GM21367 (cell line): ENCODE data around the gene CEBPG.

Source experiments
- ATAC-seq: cut with Tn5 transposase; IDR thresholded peaks from one replicate; pipeline ENCODE4 v1.9.1; 2021; ENCODE audit not compliant: unreplicated experiment

CEBPG gene

GRCh38 chr19:33405553-33406461 is 32.3 kb downstream of the CEBPG start:
- ATAC-seq, result no peak

DNA sequence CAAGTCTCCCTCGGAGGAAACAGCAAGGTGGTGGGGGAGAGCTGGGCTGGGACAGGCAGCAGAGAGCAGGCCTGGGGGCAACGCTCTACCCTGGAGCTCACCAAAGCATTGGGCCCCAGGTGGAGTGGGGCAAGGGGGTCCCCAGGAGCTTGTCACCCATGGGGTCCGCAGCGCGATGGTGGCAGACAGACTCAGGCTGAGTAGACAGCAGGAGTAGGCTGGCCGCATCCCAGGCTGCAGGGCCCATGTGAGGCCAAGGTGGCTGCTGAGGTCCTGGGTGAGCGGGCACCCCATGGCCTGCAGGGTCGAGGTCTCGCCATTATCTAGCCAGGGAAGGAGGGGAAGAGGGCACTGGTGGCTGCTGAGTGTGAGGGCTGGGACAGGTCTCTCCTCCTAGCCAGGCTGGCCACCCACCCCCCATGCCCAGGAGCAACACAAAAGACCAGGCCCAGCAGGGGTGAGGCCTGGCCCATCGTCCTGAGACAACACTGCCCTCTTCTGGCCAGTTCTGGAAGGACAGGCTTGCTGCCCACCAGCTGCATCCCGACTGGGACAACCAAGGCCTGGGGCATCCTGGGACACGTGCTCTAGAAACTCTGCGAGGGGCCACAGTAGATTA is 33.1 kb downstream of the CEBPG start:
- ATAC-seq, result no peak

GRCh38 chr19:33407140-33407551 is 33.6 kb downstream of the CEBPG start:
- no peak for ATAC-seq

DNA sequence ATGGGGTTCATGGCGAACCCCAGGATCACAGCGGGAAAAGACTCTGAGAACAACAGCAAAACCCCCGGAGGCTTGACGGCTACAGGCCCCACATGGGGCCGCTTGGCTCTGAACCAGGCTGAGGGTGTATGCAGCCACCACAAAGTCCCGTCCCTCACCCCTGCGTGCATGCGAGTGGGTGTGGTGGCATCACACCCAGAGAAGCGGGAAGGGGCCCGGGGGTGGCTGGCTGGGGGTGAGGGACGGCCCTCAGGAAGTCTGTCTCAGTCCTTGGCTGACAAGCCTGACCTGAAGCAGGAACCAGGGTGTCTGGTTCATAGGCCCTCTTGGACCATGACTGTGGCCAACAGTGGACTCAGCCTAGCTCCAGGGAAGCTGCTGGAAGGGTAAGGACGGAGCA is 34.2 kb downstream of the CEBPG start:
- ATAC-seq, result no peak

DNA sequence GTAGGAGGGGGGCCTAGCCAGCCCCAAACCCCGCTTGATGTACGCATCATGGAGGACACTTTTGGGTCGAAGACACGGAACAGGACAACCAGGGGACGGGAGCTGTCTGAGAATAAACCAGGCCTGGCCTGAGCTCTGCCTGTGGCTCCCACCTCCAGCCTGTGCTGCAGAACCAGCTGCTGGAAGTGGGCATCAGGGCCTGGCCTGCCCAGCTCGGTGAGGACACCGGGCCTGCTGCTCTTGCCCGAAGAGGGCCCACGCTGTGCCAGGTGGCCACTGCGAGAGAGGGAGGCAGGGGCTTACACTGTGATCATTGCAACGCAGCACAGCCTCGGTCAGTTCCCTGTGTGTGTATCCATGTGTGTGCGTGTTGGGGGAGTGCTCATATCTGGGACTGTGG is 34.6 kb downstream of the CEBPG start:
- ATAC-seq, result no peak

DNA sequence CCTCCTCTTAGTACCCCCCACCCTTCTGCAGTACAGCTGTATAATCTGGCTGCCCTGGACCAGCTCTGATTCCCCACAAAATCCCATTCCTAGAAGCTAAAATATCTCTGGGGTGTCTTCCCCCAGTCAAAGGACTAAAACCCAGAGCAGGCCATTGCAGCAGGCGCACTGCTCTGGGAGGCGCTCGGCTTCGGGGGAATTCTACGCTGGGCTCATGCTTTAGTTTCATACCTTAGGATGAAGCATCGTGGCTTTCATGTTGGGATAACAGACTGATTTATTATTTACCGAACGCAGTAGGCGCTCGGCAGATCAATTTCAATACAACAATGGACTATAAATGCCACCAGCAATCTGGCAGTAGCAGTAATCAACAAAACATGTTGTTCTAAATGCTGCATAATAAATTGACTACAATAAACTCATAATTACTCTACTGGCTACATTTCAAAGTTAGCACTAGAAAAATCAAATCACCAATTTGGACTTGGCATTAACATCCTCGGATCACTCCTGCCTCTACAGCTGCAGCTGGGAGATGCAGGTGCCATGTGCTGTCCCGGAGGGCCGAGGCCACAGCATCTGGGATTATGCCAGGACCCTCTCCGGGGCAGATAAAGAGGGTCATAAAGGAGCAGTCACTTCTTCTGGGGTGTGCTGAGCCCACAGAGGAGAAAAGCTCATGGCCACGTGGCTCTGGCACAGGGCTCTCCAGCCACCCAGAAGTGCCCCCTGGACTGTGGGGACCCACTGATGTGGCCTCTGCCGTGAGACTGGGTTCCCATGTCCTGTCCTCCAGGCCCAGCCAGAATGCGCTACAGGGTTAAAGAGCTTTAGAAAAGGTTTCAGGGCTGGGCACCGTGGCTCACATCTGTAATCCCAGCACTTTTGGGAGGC is 35.3 kb downstream of the CEBPG start:
- no peak for ATAC-seq

- ATAC-seq, result no peak
Measured at GRCh38 chr19:33409906-33410685, 36.6 kb downstream of the CEBPG start.

DNA sequence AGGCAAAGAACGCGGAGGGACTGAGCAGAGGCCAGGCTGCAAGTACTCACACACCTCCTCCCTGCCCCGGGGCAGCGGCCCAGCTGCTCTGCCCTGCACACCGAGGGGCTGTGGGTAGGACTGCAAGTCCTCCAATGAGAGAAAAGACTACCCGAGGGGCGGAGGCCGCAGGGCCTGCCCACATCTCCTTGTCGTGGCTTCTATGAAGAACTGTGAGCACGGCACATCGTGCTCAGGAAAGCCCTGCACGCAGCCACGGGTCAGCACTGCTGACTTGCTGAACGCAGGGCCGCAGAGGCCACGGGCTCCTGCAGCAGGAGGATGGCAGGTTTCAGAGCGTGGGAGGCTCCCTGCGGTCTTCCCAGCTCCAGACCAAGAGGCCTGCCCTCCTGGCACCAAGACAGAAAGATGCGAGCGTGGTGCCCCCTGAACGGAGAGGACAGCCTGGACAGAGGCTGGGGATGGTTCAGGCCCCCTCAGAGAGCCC is 37.4 kb downstream of the CEBPG start:
- no peak for ATAC-seq

DNA sequence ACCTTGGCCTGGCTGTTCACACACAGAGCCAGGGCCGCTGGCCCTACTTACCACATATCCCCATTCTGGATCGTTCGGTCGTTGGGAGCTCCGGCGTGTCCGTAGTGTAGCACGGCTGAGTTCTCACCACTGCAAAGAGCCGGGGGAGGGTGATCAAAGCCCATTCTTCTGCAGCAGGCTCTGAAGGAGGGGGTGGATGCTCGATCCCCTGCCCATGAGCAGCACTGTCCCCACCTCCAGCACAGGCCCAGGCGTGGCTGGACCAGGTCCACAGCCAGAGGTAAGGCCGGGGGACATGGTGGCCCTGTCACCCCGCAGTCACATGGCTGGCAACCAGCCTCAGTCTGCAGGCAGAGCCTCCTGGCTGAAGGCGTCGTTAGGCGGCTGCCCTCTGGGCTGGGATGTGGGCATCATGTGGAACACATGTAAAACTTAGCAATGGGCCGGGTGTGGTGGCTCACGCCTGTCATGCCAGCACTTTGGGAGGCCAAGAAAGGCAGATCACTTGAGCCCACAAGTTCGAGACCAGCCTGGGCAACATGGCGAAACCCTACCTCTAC is 38.2 kb downstream of the CEBPG start:
- ATAC-seq, result no peak

DNA sequence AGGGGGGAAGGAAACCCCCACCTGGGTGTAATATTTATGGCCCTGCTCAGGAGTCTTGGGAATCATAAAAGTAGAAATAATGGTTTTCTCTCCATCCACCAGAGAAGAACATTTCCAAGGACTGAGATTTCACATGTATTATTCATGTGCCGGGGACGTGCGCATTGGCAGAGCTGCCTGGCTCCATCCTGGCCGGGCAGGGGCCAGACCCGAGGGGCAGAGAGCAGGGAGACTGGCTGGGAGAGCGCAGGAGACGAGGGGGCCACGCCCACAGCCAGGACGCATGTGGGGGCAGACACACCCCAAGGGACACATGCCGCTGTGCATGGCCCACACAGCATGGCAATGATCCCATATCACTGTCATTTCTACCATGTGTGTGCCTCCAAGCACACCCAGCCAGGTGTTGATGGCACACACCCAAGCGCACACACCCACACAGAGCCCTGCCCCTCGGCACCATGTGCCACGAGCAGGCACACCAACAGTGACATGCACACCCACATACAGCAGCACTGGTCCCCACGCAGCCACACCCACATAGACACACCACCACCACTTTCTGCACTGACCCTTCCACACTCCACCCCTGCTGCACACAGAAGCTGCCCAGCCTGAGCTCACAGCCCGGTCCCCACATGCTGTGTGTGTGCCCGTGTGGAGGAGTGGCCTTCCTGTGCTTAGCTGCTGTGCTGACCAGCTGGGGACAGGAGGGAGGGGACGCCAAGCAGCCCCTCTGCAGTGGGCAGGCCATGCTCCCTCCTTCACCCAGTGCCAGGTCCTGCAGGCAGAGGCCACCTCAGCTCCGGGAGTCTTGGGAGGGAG is 39.3 kb downstream of the CEBPG start:
- ATAC-seq, result no peak

GRCh38 chr19:33413426-33413725 is 39.9 kb downstream of the CEBPG start:
- ATAC-seq, result no peak

GRCh38 chr19:33413868-33414666 is 40.6 kb downstream of the CEBPG start:
- no peak for ATAC-seq

DNA sequence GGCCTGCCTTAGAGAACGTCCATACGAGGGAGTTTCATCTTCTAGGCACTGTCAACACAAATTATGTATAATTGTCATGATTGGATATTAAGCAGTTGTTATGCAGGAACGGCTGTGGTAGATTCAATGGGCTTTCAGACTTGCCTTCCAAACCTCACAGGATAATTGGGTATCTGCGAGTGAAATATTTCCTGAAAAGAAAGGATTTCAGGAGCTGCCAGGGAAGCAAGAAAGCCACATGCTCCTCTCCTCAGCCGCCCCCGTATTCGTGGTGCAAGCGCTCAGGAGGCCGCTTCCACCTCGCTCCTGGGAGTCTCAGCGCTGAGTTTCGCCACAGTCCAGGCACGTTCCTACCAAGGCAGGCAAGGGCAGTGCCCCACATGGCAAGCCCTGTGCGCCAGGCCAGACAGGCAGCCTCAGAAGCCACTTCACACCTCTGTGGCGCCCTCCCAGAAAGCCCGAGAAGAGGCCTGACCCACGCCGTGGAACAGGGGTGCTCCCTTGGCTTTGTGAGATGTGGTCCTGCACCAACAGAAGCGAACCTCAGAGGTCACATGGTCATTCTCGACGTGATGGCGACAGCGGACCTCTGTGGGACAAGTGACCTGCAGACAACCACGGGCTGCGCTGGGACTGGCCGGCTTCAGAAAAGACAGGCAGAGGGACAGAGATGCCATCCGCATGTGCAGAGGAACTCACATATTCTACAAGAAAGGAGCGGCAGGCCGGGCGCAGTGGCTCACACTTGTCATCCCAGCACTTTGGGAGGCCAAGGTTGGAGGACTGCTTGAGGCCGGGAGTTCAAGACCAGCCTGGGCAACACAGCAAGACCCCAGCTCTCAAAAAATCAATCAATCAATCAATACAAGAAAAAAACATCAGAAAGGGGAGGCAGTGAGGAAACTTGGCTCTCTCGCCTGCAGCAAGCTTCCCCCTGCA is 41.4 kb downstream of the CEBPG start:
- no peak for ATAC-seq

DNA sequence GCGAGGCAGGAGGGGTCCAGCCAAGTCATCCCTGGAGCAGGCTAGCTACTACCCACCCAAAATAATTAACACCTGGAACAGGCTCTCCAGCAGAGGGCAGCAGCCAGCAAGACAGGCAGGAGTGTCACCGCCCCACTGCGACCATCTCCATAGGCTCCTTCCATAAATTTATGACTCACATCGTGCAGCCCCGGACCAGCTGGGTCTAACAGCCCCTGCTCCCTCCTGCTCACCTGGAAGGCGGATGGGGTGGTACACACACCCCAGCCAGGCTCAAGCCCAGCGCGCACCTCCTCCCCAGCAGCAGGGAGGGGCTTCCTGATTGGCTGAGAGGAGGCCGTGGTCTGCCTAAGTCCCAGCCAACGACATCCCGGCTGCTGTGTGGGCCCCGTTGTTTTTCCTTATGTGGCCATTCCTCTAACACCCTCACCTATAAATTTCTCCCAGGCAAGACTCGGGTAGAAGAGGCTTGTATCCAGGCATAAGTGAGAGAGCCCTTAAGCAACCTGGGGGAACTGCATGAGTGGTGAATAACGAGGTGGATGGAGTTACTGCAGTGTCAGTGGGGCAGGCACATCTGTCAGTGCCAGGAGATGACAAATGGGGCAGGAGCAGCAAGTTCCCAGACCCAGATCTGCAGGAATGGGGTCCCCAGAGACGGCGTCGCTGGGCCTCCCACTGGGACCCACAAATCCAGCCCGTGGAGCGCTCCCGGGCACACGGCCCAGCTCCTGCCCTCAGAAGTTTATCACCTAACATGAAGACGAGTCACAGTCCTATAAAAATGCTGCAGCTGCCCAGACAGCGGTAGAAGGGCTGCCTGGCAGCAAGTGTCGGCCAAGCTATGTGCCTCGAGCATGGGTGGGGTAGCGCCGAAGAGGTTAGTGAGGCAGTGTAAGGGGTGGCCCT is 43.1 kb downstream of the CEBPG start:
- ATAC-seq, result no peak

DNA sequence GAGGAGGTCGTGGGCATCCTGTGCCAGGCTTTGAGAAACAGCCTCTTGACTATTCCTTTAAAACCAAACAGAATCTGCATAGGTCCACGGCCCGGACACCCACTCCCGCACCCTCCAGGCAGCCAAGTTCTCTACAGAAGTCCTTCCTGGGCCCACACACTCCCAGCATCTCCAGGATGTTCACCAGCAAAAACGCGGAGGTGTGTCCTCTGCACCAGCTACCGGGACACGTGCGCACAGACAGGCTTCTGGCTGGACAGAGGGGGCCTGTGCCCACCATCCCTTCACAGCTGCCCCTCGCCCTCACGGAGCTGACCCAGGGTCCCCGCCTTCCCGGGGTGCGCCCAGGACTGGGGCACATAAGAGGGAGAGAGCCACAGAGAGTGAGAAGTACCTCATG is 44.2 kb downstream of the CEBPG start:
- ATAC-seq, result no peak

- no peak for ATAC-seq
Measured at GRCh38 chr19:33418461-33418860, 45.0 kb downstream of the CEBPG start.
